Hepatocyte (in vitro differentiated cells): ENCODE data around the gene ADGB.

Experiments
- EZH2 ChIP-seq: fragments of 200-600 bp; sonication (generic); IDR thresholded peaks from 2 replicates; pipeline ENCODE4 v1.6.1; 2016; ENCODE audit warnings: antibody characterized with exemption, mild to moderate bottlenecking, borderline replicate concordance
- EZH2phosphoT487 ChIP-seq: fragments of 200-600 bp; sonication (generic); IDR thresholded peaks from one replicate; pipeline ENCODE4 v1.6.1; 2018; ENCODE audit warnings: antibody characterized with exemption, mild to moderate bottlenecking, low read depth, moderate library complexity; ENCODE audit not compliant: unreplicated experiment, severe bottlenecking
- TF ChIP-seq, protein P1 (sequence below): fragments of 200-600 bp; sonication (generic); IDR thresholded peaks from 2 replicates; pipeline ENCODE4 v1.5.1; 2016; ENCODE audit warnings: antibody characterized with exemption, mild to moderate bottlenecking; ENCODE audit not compliant: poor library complexity

DNA sequence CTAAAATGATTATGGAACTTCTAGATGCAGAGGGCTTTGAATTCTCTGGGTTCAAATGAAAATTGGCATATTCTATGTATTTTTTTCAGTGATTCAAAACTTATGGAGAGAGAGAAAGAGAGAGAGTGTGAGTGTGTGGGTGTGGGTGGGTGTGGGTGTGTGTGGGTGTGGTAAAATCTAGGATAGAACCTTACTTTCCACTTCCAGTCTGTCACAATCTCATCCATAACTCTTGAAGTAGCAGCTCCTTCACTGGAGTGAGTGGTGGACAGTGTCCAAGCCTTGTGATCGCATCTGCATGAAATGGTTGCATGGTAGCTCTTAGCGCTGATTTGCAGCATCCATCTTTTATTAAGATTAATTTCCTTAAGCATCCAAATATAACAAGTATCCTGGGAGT is 37.7 kb downstream of the ADGB start:
- TF ChIP-seq, protein P1, sequence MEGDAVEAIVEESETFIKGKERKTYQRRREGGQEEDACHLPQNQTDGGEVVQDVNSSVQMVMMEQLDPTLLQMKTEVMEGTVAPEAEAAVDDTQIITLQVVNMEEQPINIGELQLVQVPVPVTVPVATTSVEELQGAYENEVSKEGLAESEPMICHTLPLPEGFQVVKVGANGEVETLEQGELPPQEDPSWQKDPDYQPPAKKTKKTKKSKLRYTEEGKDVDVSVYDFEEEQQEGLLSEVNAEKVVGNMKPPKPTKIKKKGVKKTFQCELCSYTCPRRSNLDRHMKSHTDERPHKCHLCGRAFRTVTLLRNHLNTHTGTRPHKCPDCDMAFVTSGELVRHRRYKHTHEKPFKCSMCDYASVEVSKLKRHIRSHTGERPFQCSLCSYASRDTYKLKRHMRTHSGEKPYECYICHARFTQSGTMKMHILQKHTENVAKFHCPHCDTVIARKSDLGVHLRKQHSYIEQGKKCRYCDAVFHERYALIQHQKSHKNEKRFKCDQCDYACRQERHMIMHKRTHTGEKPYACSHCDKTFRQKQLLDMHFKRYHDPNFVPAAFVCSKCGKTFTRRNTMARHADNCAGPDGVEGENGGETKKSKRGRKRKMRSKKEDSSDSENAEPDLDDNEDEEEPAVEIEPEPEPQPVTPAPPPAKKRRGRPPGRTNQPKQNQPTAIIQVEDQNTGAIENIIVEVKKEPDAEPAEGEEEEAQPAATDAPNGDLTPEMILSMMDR, result no peak
- TF ChIP-seq EZH2phosphoT487 (no peak), EZH2 (no peak)
